Activated CD4-positive, alpha-beta memory T cell treated with anti-CD3 and anti-CD28 coated beads for 36 hours (primary cell): ENCODE measurements around the gene MAN1B1. TPM values are rescaled to one million over a fixed set of nuclear protein-coding genes. Genes with fewer than 3 reads are reported as not detected.

Experiments
- CTCF ChIA-PET: fragments of 350-600 bp; sonication (Branson Sonifier 250); formaldehyde crosslinking; loops from one replicate; lab custom pipeline; 2021; ENCODE audit warnings: antibody characterized with exemption, inconsistent platforms; lab: Charles Lee
- POLR2A ChIA-PET: fragments of 350-600 bp; sonication (Branson Sonifier 250); formaldehyde crosslinking; loops from one replicate; lab custom pipeline; 2021; ENCODE audit warnings: antibody characterized with exemption; lab: Charles Lee
- DNase-seq: peaks from one replicate; pipeline ENCODE4 v3.0.0-alpha.2; 2020
- H3K27ac Mint-ChIP-seq: one replicate; pipeline ENCODE4 v1.8.0; 2021; ENCODE audit warnings: mixed read lengths
- H3K27me3 Mint-ChIP-seq: one replicate; pipeline ENCODE4 v1.8.0; 2021; ENCODE audit warnings: mixed read lengths
- H3K36me3 Mint-ChIP-seq: one replicate; pipeline ENCODE4 v1.8.0; 2021; ENCODE audit warnings: mixed read lengths
- H3K4me1 Mint-ChIP-seq: one replicate; pipeline ENCODE4 v1.8.0; 2021; ENCODE audit warnings: low read depth, mixed read lengths
- H3K4me3 Mint-ChIP-seq: one replicate; pipeline ENCODE4 v1.8.0; 2021; ENCODE audit warnings: mild to moderate bottlenecking, mixed read lengths
- H3K9me3 Mint-ChIP-seq: one replicate; pipeline ENCODE4 v1.8.0; 2021; ENCODE audit warnings: mixed read lengths
- intact Hi-C: fragments of 100-400 bp; cut with micrococcal nuclease; formaldehyde crosslinking; loops from one replicate; pipeline ENCODE4 v1.15.1; 2023
- total RNA-seq, 2 experiments: library from RNA; stranded (reverse); gene quantifications; one replicate each; pipeline ENCODE4 v1.2.3, GENCODE V29; 2021

MAN1B1 gene
- total RNA-seq, 2 experiments from 2014 or later, result 32.9 to 33.1 TPM

GRCh38 chr9:137095664-137096517, 9.1 kb downstream of the MAN1B1 start:
- no peaks in the 10 kb centered on the region for H3K27me3 Mint-ChIP-seq
- peak; percentile 93 for DNase-seq
- ChIA-PET CTCF (interaction anchor here (0.6 to 2.7 kb wide), 38 partner anchors 8 to 763 kb away, joined by 3 to 40 read pairs (median 4); partner anchors contain the start of genes ABCA2, AJM1, CYSRT1 and DPP7), POLR2A (interaction anchor here (0.8 to 1.9 kb wide), 10 partner anchors 9 to 556 kb away, joined by 3 to 43 read pairs (median 5); partner anchors contain the start of genes DPP7, MAN1B1, SAPCD2 and TUBB4B)
- H3K4me1 Mint-ChIP-seq, result peaks cover 19% of the 10 kb centered on the region
- H3K36me3 Mint-ChIP-seq, result peaks cover 31% of the 10 kb centered on the region
- no peaks in the 10 kb centered on the region for H3K9me3 Mint-ChIP-seq
- intact Hi-C loops, result loop anchor here (1.0 kb wide), 1 partner anchor 9 kb away; no protein-coding TSS in a partner anchor
- peak overlapping the region; percentile 62 for H3K4me3 Mint-ChIP-seq
- peak overlapping the region; percentile 84 for H3K27ac Mint-ChIP-seq

DNA sequence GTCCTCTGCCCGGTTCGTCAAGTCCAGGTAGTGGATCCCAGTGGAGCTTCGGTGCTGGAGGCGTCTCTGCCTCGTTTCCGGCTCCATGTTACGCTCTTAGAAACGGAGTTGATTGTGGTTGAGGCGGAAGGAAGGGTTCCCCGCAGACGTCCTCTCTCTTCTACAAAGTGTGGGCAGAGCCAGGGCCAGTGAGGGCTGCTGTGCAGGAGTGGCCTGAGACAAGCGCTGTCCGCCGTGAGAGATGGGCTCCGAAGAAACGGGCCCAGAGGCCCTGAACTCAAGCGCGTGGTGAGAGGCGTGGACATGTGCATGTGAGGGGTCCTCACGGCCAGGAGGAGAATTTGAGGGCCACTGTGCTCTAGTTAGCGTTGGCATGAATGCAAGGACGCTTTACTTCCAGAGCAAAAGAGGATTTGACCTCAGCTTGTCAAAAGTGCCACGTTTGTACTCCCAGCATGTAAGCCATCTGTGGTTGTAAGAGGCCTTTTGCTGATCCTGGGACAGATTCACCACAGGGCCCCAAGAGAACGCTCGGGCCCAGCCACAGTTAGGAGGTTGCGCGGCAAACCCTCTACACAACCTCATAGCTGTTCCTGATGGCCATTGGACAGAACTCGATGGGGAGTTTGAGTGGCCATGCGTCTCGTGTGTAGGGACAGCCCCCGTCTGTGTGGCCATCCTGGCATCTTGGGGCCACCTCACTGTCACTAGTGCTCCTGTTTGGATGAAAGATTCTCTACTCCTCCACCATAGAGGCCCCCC, 10.2 kb downstream of the MAN1B1 start:
- peak overlapping the region; percentile 84 for H3K27ac Mint-ChIP-seq
- intact Hi-C loops, result no loop called here
- H3K4me1 Mint-ChIP-seq, result peaks cover 19% of the 10 kb centered on the region

GRCh38 chr9:137097761-137098462, 11.1 kb downstream of the MAN1B1 start:
- DNase-seq, result no peak
- Mint-ChIP-seq H3K4me3 (no peak overlapping the region), H3K36me3 (peaks cover 25% of the 10 kb centered on the region), H3K27ac (no peak overlapping the region), H3K9me3 (no peaks in the 10 kb centered on the region), H3K27me3 (no peaks in the 10 kb centered on the region), H3K4me1 (peaks cover 19% of the 10 kb centered on the region)
- intact Hi-C loops, result no loop called here
- ChIA-PET CTCF (interaction anchor here (1.4 to 2.7 kb wide), 2 partner anchors 11 to 139 kb away, joined by 3 to 40 read pairs; partner anchors contain the start of gene MAN1B1), POLR2A (no interaction called here)

More for the DNA sequence above, 10.2 kb downstream of the MAN1B1 start:
- POLR2A ChIA-PET, result interaction anchor here (1.9 kb wide), 1 partner anchor 10 kb away, joined by 43 read pairs; the partner anchor contains the start of gene MAN1B1
- CTCF ChIA-PET, result interaction anchor here (1.2 to 2.7 kb wide), 10 partner anchors 9 to 304 kb away, joined by 3 to 40 read pairs (median 6); partner anchors contain the start of genes ABCA2, DPP7, MAN1B1 and TPRN
- no peak for DNase-seq
- Mint-ChIP-seq H3K27me3 (no peaks in the 10 kb centered on the region), H3K4me3 (peak overlapping the region; percentile 62), H3K36me3 (peaks cover 27% of the 10 kb centered on the region), H3K9me3 (no peaks in the 10 kb centered on the region)

GRCh38 chr9:137099231-137099630, 12.4 kb downstream of the MAN1B1 start:
- ChIA-PET POLR2A (no interaction called here), CTCF (no interaction called here)
- peaks cover 17% of the 10 kb centered on the region for H3K4me1 Mint-ChIP-seq
- H3K36me3 Mint-ChIP-seq, result peaks cover 24% of the 10 kb centered on the region
- intact Hi-C loops, result no loop called here
- H3K4me3 Mint-ChIP-seq, result no peak overlapping the region
- no peaks in the 10 kb centered on the region for H3K27me3 Mint-ChIP-seq
- H3K9me3 Mint-ChIP-seq, result no peaks in the 10 kb centered on the region
- DNase-seq, result no peak
- H3K27ac Mint-ChIP-seq, result no peak overlapping the region

DNA sequence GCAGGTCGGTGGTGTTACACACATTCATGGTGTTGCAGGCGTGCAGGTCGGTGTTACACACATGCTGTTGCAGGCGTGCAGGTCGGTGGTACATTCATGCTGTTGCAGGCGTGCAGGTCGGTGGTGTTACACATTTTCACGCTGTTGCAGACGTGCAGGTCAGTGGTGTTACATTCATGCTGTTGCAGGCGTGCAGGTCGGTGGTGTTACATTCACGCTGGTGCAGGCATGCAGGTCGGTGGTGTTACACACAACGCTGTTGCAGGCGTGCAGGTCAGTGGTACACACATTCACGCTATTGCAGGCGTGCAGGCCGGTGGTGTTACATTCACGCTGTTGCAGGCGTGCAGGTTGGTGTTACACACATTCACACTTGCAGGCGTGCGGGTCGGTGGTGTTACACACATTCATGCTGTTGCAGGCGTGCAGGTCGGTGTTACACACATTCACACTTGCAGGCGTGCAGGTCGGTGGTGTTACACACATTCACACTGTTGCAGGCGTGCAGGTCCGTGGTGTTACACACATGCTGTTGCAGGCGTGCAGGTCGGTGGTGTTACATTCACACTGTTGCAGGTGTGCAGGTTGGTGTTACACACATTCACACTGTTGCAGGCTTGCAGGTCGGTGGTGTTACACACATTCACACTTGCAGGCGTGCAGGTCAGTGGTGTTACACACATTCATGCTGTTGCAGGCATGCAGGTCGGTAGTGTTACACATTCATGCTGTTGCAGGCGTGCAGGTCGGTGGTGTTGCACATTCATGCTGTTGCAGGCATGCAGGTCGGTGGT, 16.6 kb downstream of the MAN1B1 start:
- H3K27ac Mint-ChIP-seq, result no peak overlapping the region
- H3K36me3 Mint-ChIP-seq, result peaks cover 8% of the 10 kb centered on the region
- ChIA-PET CTCF (interaction anchor here (1.0 kb wide), 1 partner anchor 133 kb away, joined by 3 read pairs; no protein-coding TSS in a partner anchor), POLR2A (no interaction called here)
- intact Hi-C loops, result no loop called here
- no peaks in the 10 kb centered on the region for H3K27me3 Mint-ChIP-seq
- no peak for DNase-seq
- H3K9me3 Mint-ChIP-seq, result no peaks in the 10 kb centered on the region
- no peak overlapping the region for H3K4me3 Mint-ChIP-seq
- no peaks in the 10 kb centered on the region for H3K4me1 Mint-ChIP-seq

DNA sequence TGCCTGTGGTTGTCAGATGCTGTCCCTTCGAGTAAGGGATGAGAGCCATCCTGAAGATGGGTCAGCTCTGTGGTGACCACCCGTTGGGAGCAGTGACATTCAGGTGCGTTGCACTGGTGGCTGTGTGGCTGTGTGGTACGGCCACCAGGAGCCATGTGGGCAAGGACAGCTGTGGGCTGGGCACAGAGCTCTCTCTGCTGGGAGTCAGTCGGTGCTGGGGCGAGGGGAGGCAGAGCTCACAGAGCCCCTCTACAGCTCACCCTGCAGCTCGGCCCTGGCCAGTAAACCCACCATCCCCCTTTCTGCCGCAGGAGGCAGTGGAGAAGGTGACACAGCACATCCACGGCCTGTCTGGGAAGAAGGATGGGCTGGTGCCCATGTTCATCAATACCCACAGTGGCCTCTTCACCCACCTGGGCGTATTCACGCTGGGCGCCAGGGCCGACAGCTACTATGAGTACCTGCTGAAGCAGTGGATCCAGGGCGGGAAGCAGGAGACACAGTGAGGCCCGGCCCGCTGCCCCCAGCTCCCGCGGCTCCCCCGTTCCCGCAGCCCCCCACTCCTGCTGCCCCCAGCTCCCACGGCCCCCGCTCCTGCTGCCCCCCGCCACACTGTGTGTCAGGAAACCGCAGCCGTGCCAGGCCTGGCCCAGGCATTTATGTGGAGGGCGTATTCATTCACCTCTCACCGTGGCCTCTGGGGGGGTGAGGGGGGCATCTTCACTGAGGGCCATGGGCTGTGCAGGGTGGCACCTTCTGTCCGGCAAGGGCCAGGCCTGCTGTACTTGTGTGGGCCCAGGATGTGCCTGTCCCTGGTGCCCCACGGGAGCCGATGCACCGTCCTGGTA, 19.3 kb downstream of the MAN1B1 start:
- ChIA-PET POLR2A (interaction anchor here (1.2 kb wide), 1 partner anchor 83 kb away, joined by 3 read pairs; no protein-coding TSS in a partner anchor), CTCF (interaction anchor here (0.5 to 1.6 kb wide), 3 partner anchors 10 to 95 kb away, joined by 3 to 6 read pairs (median 3); no protein-coding TSS in a partner anchor)
- peaks cover 2% of the 10 kb centered on the region for H3K4me1 Mint-ChIP-seq
- H3K27me3 Mint-ChIP-seq, result no peaks in the 10 kb centered on the region
- intact Hi-C loops, result no loop called here
- DNase-seq, result no peak
- H3K36me3 Mint-ChIP-seq, result peaks cover 6% of the 10 kb centered on the region
- no peaks in the 10 kb centered on the region for H3K9me3 Mint-ChIP-seq
- H3K27ac Mint-ChIP-seq, result no peak overlapping the region
- H3K4me3 Mint-ChIP-seq, result no peak overlapping the region

GRCh38 chr9:137106662-137107250, 20.0 kb downstream of the MAN1B1 start:
- POLR2A ChIA-PET, result interaction anchor here (1.0 kb wide), 1 partner anchor 11 kb away, joined by 3 read pairs; no protein-coding TSS in a partner anchor

DNA sequence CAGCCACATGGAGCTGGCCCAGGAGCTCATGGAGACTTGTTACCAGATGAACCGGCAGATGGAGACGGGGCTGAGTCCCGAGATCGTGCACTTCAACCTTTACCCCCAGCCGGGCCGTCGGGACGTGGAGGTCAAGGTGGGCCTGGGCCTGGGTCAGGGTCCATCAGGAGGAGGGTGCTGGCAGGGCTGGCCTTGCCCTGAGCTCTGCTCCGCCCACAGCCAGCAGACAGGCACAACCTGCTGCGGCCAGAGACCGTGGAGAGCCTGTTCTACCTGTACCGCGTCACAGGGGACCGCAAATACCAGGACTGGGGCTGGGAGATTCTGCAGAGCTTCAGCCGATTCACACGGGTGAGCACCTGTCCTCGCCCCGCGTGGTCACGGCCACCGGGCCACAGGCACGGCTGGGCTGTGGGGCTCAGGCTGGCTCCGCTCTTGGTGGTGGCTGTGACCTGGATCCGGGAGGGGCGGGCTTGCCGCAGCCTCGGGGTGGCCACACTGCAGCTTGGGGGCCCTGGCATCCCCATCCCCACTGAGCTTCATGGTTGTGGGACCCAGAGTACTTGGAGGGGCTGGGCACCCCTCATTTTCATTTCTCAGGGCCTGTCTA, 20.6 kb downstream of the MAN1B1 start:
- no peak overlapping the region for H3K4me3 Mint-ChIP-seq
- H3K27me3 Mint-ChIP-seq, result no peaks in the 10 kb centered on the region
- ChIA-PET CTCF (interaction anchor here (1.2 to 1.3 kb wide), 2 partner anchors 12 to 82 kb away, joined by 3 read pairs; no protein-coding TSS in a partner anchor), POLR2A (interaction anchor here (0.6 to 1.0 kb wide), 2 partner anchors 12 to 324 kb away, joined by 3 read pairs; no protein-coding TSS in a partner anchor)
- H3K4me1 Mint-ChIP-seq, result peaks cover 2% of the 10 kb centered on the region
- H3K27ac Mint-ChIP-seq, result no peak overlapping the region
- peaks cover 8% of the 10 kb centered on the region for H3K36me3 Mint-ChIP-seq
- no peaks in the 10 kb centered on the region for H3K9me3 Mint-ChIP-seq
- no peak for DNase-seq
- intact Hi-C loops, result no loop called here

More at GRCh38 chr9:137106662-137107250, 20.0 kb downstream of the MAN1B1 start:
- H3K9me3 Mint-ChIP-seq, result no peaks in the 10 kb centered on the region
- no peak for DNase-seq
- intact Hi-C loops, result no loop called here
- H3K36me3 Mint-ChIP-seq, result peaks cover 8% of the 10 kb centered on the region
- CTCF ChIA-PET, result interaction anchor here (0.5 to 1.6 kb wide), 5 partner anchors 11 to 94 kb away, joined by 3 to 6 read pairs (median 3); no protein-coding TSS in a partner anchor
- H3K27me3 Mint-ChIP-seq, result no peaks in the 10 kb centered on the region
- H3K27ac Mint-ChIP-seq, result no peak overlapping the region
- no peak overlapping the region for H3K4me3 Mint-ChIP-seq
- peaks cover 2% of the 10 kb centered on the region for H3K4me1 Mint-ChIP-seq

GRCh38 chr9:137107982-137108381, 21.2 kb downstream of the MAN1B1 start:
- POLR2A ChIA-PET, result interaction anchor here (0.6 to 1.0 kb wide), 2 partner anchors 12 to 325 kb away, joined by 3 read pairs; no protein-coding TSS in a partner anchor
- no peak overlapping the region for H3K4me3 Mint-ChIP-seq
- intact Hi-C loops, result no loop called here
- DNase-seq, result no peak
- H3K27me3 Mint-ChIP-seq, result no peaks in the 10 kb centered on the region
- CTCF ChIA-PET, result interaction anchor here (1.2 to 1.5 kb wide), 3 partner anchors 12 to 129 kb away, joined by 3 to 4 read pairs (median 3); no protein-coding TSS in a partner anchor
- peaks cover 8% of the 10 kb centered on the region for H3K36me3 Mint-ChIP-seq
- H3K9me3 Mint-ChIP-seq, result no peaks in the 10 kb centered on the region
- H3K27ac Mint-ChIP-seq, result no peak overlapping the region
- H3K4me1 Mint-ChIP-seq, result peaks cover 5% of the 10 kb centered on the region
